ENCODE results near the gene ADD1. TPM values are rescaled to one million over a fixed set of nuclear protein-coding genes. Genes with fewer than 3 reads are reported as not detected.
A peak's percentile ranks its signal among the peaks of the same experiment; 100 is the strongest.

Gene ADD1
- total and polyA plus RNA-seq, 2 of the 13 experiments (the other 11 are each of a cell fraction or from before 2014, with no cell fraction given): 73.9 to 122 TPM

DNA sequence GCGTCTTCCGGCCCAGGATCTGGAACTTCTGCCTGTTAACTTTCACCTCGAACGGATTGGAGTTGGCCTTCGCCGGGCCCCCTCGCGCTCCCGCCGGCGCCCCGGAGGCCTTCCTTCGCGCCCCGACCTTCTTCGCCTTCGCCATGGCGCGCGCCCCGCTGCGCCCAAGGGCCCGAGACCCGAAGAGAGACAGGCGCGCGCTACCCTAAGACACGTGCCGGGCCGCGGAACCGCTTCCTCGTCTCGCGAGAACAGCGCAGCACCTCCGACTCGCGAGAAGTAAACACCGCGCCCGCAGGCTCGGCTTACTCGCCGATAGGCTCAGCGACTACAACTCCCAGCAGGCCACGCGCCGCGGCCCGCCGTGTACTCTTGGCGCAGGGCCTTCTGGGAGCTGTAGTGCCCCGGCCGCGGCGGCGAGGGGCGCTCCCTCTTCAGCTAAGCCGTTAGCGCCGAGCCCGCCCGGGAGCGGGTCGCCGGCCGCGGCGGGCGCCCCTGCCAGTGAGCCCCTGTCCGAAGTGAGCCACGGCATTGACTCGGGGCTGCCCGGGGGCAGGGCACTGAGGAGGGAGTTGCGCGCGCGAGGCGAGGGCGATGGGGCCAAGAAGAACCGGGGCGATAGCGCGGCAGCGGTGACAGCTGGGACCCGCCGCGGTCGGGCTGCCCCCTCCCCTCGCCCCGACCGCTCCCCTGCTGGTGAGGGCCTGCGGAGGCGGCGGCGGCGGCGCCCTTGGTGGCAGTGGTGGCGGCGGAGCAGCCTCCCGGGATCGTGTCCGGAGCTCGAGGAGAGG, 119.7 kb downstream of the ADD1 start, which contains the start of the genes GRK4 and NOP14 (continued):
- TF ChIP-seq, protein P1, sequence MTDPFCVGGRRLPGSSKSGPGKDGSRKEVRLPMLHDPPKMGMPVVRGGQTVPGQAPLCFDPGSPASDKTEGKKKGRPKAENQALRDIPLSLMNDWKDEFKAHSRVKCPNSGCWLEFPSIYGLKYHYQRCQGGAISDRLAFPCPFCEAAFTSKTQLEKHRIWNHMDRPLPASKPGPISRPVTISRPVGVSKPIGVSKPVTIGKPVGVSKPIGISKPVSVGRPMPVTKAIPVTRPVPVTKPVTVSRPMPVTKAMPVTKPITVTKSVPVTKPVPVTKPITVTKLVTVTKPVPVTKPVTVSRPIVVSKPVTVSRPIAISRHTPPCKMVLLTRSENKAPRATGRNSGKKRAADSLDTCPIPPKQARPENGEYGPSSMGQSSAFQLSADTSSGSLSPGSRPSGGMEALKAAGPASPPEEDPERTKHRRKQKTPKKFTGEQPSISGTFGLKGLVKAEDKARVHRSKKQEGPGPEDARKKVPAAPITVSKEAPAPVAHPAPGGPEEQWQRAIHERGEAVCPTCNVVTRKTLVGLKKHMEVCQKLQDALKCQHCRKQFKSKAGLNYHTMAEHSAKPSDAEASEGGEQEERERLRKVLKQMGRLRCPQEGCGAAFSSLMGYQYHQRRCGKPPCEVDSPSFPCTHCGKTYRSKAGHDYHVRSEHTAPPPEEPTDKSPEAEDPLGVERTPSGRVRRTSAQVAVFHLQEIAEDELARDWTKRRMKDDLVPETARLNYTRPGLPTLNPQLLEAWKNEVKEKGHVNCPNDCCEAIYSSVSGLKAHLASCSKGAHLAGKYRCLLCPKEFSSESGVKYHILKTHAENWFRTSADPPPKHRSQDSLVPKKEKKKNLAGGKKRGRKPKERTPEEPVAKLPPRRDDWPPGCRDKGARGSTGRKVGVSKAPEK (CRISPR knock-in tag; IDR thresholded peaks at IDR 0.05; ENCODE audit: borderline replicate concordance): no peak
- TF ChIP-seq FIP1L1 (IDR thresholded peaks at IDR 0.05; ENCODE audit: borderline replicate concordance, insufficient read depth, low read depth, low read length): no peak
- TF ChIP-seq MBD4 (IDR thresholded peaks at IDR 0.05; ENCODE audit: borderline replicate concordance, low read length): no peak
- peak; percentile 97 for TF ChIP-seq SIN3A (IDR thresholded peaks at IDR 0.05; ENCODE audit: borderline replicate concordance, low read depth, low read length)
- TF ChIP-seq BCL3 (CRISPR knock-in tag; IDR thresholded peaks at IDR 0.05): peak; percentile 97
- TF ChIP-seq ZSCAN30 (CRISPR knock-in tag; IDR thresholded peaks at IDR 0.05): no peak
- TF ChIP-seq MIXL1 (CRISPR knock-in tag; IDR thresholded peaks at IDR 0.05): peak; percentile 80
- no peak; the same call in 1 of the 2 replicates for TF ChIP-seq ZNF441 (CRISPR knock-in tag; IDR thresholded peaks at IDR 0.05; ENCODE audit: borderline replicate concordance)
- no peak for TF ChIP-seq ZNF75D (CRISPR knock-in tag; IDR thresholded peaks at IDR 0.05; ENCODE audit: borderline replicate concordance)
- TF ChIP-seq, protein P2, sequence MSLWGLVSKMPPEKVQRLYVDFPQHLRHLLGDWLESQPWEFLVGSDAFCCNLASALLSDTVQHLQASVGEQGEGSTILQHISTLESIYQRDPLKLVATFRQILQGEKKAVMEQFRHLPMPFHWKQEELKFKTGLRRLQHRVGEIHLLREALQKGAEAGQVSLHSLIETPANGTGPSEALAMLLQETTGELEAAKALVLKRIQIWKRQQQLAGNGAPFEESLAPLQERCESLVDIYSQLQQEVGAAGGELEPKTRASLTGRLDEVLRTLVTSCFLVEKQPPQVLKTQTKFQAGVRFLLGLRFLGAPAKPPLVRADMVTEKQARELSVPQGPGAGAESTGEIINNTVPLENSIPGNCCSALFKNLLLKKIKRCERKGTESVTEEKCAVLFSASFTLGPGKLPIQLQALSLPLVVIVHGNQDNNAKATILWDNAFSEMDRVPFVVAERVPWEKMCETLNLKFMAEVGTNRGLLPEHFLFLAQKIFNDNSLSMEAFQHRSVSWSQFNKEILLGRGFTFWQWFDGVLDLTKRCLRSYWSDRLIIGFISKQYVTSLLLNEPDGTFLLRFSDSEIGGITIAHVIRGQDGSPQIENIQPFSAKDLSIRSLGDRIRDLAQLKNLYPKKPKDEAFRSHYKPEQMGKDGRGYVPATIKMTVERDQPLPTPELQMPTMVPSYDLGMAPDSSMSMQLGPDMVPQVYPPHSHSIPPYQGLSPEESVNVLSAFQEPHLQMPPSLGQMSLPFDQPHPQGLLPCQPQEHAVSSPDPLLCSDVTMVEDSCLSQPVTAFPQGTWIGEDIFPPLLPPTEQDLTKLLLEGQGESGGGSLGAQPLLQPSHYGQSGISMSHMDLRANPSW (CRISPR knock-in tag; IDR thresholded peaks at IDR 0.05; ENCODE audit: borderline replicate concordance): no peak
- peak; percentile 94 for TF ChIP-seq ZNF451 (CRISPR knock-in tag; IDR thresholded peaks at IDR 0.05)
- TF ChIP-seq ZNF580 (CRISPR knock-in tag; IDR thresholded peaks at IDR 0.05; ENCODE audit: borderline replicate concordance, low read depth): peak; percentile 58; the same call in 1 of the 2 replicates
- TF ChIP-seq, protein P3, sequence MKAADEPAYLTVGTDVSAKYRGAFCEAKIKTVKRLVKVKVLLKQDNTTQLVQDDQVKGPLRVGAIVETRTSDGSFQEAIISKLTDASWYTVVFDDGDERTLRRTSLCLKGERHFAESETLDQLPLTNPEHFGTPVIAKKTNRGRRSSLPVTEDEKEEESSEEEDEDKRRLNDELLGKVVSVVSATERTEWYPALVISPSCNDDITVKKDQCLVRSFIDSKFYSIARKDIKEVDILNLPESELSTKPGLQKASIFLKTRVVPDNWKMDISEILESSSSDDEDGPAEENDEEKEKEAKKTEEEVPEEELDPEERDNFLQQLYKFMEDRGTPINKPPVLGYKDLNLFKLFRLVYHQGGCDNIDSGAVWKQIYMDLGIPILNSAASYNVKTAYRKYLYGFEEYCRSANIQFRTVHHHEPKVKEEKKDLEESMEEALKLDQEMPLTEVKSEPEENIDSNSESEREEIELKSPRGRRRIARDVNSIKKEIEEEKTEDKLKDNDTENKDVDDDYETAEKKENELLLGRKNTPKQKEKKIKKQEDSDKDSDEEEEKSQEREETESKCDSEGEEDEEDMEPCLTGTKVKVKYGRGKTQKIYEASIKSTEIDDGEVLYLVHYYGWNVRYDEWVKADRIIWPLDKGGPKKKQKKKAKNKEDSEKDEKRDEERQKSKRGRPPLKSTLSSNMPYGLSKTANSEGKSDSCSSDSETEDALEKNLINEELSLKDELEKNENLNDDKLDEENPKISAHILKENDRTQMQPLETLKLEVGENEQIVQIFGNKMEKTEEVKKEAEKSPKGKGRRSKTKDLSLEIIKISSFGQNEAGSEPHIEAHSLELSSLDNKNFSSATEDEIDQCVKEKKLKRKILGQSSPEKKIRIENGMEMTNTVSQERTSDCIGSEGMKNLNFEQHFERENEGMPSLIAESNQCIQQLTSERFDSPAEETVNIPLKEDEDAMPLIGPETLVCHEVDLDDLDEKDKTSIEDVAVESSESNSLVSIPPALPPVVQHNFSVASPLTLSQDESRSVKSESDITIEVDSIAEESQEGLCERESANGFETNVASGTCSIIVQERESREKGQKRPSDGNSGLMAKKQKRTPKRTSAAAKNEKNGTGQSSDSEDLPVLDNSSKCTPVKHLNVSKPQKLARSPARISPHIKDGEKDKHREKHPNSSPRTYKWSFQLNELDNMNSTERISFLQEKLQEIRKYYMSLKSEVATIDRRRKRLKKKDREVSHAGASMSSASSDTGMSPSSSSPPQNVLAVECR (CRISPR knock-in tag; IDR thresholded peaks at IDR 0.05; ENCODE audit: borderline replicate concordance): peak; percentile 98
- TF ChIP-seq CBX2 (IDR thresholded peaks at IDR 0.05; ENCODE audit: low read depth, low read length): no peak
- TF ChIP-seq CBX2 (CRISPR knock-in tag; IDR thresholded peaks at IDR 0.05; ENCODE audit: low read depth): no peak
- peak; percentile 95 for TF ChIP-seq NRL (CRISPR knock-in tag; IDR thresholded peaks at IDR 0.05; ENCODE audit: borderline replicate concordance)
- TF ChIP-seq KDM4B (CRISPR knock-in tag; IDR thresholded peaks at IDR 0.05): peak; percentile 70; the same call in 1 of the 2 replicates
